ENCODE results near the gene PLAAT1.

PLAAT1 gene

GRCh38 chr3:193228206-193228605 is 12.8 kb upstream of the PLAAT1 start:
- no peaks in the 10 kb centered on the region for H3K27me3 ChIP-seq
- no peak overlapping the region for H3K4me3 ChIP-seq (ENCODE audit: low read depth in 1 of 2, low read length in 1 of 2)
- H3K4me1 ChIP-seq (ENCODE audit: control insufficient read depth in 1 of 2, insufficient read depth in 1 of 2, low read depth in 1 of 2, low read length in 1 of 2), result no peaks in the 10 kb centered on the region
- H3K36me3 ChIP-seq, result no peaks in the 10 kb centered on the region
- no peak for TF ChIP-seq CTCF (IDR thresholded peaks at IDR 0.05)
- H3K9me3 ChIP-seq, result no peaks in the 10 kb centered on the region
- no peak overlapping the region for H3K27ac ChIP-seq

DNA sequence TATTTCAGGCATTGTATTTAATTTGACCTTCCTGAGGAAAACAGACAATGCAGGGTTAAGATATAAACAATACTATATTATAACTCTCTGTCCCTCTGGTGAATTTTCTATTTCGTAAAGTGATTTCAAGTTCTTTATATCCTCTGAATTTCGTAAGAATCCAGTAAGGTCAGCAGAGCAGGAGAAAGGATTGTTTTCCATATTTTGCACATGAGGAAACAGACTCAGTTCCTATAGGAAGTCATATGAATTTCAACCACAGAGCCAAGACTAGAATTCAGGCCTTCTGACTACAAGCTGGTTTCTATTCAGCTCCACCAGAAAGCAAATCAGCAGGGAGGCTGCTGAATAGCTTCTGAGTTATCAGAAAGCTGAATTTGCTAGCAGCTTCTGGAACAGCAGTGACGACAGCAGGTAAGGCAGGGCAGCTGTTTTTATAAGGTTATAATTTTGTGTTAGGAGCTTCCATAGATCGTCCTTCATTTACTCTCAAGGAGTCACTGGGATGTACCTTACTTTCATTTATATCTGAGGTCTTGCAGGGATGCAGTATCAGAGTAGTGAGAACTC is 11.1 kb upstream of the PLAAT1 start:
- Histone ChIP-seq H3K27ac (no peak overlapping the region), H3K4me1 (ENCODE audit: control insufficient read depth in 1 of 2, insufficient read depth in 1 of 2, low read depth in 1 of 2, low read length in 1 of 2) (no peaks in the 10 kb centered on the region), H3K27me3 (no peaks in the 10 kb centered on the region), H3K4me3 (ENCODE audit: low read depth in 1 of 2, low read length in 1 of 2) (no peak overlapping the region), H3K9me3 (no peaks in the 10 kb centered on the region), H3K36me3 (no peaks in the 10 kb centered on the region)
- TF ChIP-seq CTCF (IDR thresholded peaks at IDR 0.05), result no peak

DNA sequence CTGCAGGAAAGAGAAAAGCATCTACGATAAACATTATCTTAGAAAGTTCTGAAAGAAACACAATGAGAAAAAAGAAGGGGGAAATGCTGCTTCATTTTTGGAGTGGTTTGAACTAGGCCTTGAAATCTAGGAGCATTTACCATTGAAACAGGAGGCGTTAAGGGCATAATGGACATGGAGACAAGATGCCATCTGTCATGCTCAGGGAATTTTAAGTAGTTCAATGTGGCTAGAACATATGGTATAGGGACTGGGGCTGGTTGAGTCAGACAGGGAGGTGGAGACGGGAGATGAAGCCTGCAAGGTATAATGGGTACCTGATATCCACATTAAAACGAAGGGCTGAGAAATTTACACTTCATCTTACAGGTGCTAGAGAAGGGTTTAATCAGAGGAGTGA is 10.4 kb upstream of the PLAAT1 start:
- Histone ChIP-seq H3K27me3 (no peaks in the 10 kb centered on the region), H3K36me3 (no peaks in the 10 kb centered on the region), H3K4me3 (ENCODE audit: low read depth in 1 of 2, low read length in 1 of 2) (no peak overlapping the region), H3K4me1 (ENCODE audit: control insufficient read depth in 1 of 2, insufficient read depth in 1 of 2, low read depth in 1 of 2, low read length in 1 of 2) (no peaks in the 10 kb centered on the region), H3K27ac (no peak overlapping the region), H3K9me3 (no peaks in the 10 kb centered on the region)
- no peak for TF ChIP-seq CTCF (IDR thresholded peaks at IDR 0.05)

DNA sequence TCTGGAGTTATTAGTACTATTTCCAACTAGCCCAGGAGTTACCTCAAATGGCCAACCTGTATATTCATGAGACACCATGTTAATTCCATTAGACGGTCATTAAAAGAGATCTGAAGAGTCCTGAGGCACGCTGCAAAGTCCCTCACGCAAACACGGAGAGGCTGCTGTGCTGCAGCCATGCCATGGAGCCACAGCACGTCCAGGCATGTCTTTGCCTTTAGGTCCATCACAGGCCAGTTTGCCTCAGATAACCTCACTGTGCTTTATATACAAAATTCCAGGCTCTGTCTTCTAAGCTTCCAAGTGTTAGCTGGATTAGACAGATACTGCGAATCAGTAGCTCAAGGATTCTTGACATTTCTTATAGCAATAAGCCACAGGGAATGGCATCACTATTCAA is 9.8 kb upstream of the PLAAT1 start:
- H3K27me3 ChIP-seq, result no peaks in the 10 kb centered on the region
- TF ChIP-seq CTCF (IDR thresholded peaks at IDR 0.05), result no peak
- no peaks in the 10 kb centered on the region for H3K9me3 ChIP-seq
- no peak overlapping the region for H3K4me3 ChIP-seq (ENCODE audit: low read depth in 1 of 2, low read length in 1 of 2)
- no peaks in the 10 kb centered on the region for H3K4me1 ChIP-seq (ENCODE audit: control insufficient read depth in 1 of 2, insufficient read depth in 1 of 2, low read depth in 1 of 2, low read length in 1 of 2)
- no peaks in the 10 kb centered on the region for H3K36me3 ChIP-seq
- no peak overlapping the region for H3K27ac ChIP-seq

GRCh38 chr3:193236599-193236998 is 4.4 kb upstream of the PLAAT1 start:
- no peaks in the 10 kb centered on the region for H3K4me1 ChIP-seq (ENCODE audit: control insufficient read depth in 1 of 2, insufficient read depth in 1 of 2, low read depth in 1 of 2, low read length in 1 of 2)
- H3K4me3 ChIP-seq (ENCODE audit: low read depth in 1 of 2, low read length in 1 of 2), result no peak overlapping the region
- no peaks in the 10 kb centered on the region for H3K9me3 ChIP-seq
- H3K27me3 ChIP-seq, result peaks cover 29% of the 10 kb centered on the region
- H3K27ac ChIP-seq, result no peak overlapping the region
- no peaks in the 10 kb centered on the region for H3K36me3 ChIP-seq
- no peak for TF ChIP-seq CTCF (IDR thresholded peaks at IDR 0.05)

GRCh38 chr3:193237030-193237429 is 4.0 kb upstream of the PLAAT1 start:
- no peaks in the 10 kb centered on the region for H3K36me3 ChIP-seq
- peaks cover 34% of the 10 kb centered on the region for H3K27me3 ChIP-seq
- TF ChIP-seq CTCF (IDR thresholded peaks at IDR 0.05), result no peak
- H3K4me3 ChIP-seq (ENCODE audit: low read depth in 1 of 2, low read length in 1 of 2), result no peak overlapping the region
- H3K4me1 ChIP-seq (ENCODE audit: control insufficient read depth in 1 of 2, insufficient read depth in 1 of 2, low read depth in 1 of 2, low read length in 1 of 2), result no peaks in the 10 kb centered on the region
- no peaks in the 10 kb centered on the region for H3K9me3 ChIP-seq
- no peak overlapping the region for H3K27ac ChIP-seq

All from neutrophil (primary cell).